Suprapubic skin (tissue), 4 donors: ENCODE measurements around the gene CLMP. TPM values are rescaled to one million over a fixed set of nuclear protein-coding genes. Genes with fewer than 3 reads are reported as not detected.
"Not testable (repeated sequence)": the region's sequence is repeated elsewhere in the genome, so short reads cannot be mapped to it uniquely, and the experiment has no call there.

Source experiments
- DNase-seq, 2 donors: peaks; one replicate each; pipeline ENCODE4 v3.0.0-alpha.2; 2019; ENCODE audit warnings: low spot score in 2 of 2
- H3K27ac ChIP-seq: fragments of 200-600 bp; sonication (generic); one replicate; pipeline ENCODE4 v1.5.1; 2019
- H3K27me3 ChIP-seq: fragments of 200-600 bp; sonication (generic); one replicate; pipeline ENCODE4 v1.5.1; 2019
- H3K36me3 ChIP-seq: fragments of 200-600 bp; sonication (generic); one replicate; pipeline ENCODE4 v1.5.1; 2019
- H3K4me1 ChIP-seq: fragments of 200-600 bp; sonication (generic); one replicate; pipeline ENCODE4 v1.5.1; 2019
- H3K4me3 ChIP-seq: fragments of 200-600 bp; sonication (generic); one replicate; pipeline ENCODE4 v1.5.1; 2019; ENCODE audit warnings: mild to moderate bottlenecking
- H3K9me3 ChIP-seq: fragments of 200-600 bp; sonication (generic); one replicate; pipeline ENCODE4 v1.5.1; 2019
- CTCF ChIP-seq, 2 donors: fragments of 200-600 bp in 1 of 2; fragments of 450-650 bp in 1 of 2; sonication (generic) in 1 of 2; IDR thresholded peaks; one replicate each; pipeline ENCODE4 v1.5.1; 2016 to 2019; ENCODE audit warnings: antibody characterized with exemption in 2 of 2, mild to moderate bottlenecking in 1 of 2, moderate library complexity in 1 of 2
- EP300 ChIP-seq: sonication (generic); formaldehyde crosslinking; IDR thresholded peaks from one replicate; pipeline ENCODE4 v1.6.1; 2017; ENCODE audit warnings: antibody characterized with exemption
- POLR2A ChIP-seq, 2 donors: fragments of 450-650 bp; IDR thresholded peaks; one replicate each; pipeline ENCODE4 v1.6.1; 2017; ENCODE audit warnings: antibody characterized with exemption in 2 of 2, mild to moderate bottlenecking in 2 of 2, moderate library complexity in 2 of 2
- POLR2AphosphoS5 ChIP-seq, 3 donors: sonication (generic); formaldehyde crosslinking; IDR thresholded peaks; one replicate each; pipeline ENCODE4 v1.6.1; 2017; ENCODE audit warnings: antibody characterized with exemption in 3 of 3
- WGBS: methylation state at CpG from one replicate; pipeline ENCODE4 v1.1.5; 2018; 5-methylcytosine and 5-hydroxymethylcytosine counted together
- total RNA-seq, 4 donors: library from RNA; depleted of rRNA; stranded (reverse); fragments of >200 nt; gene quantifications; one replicate each; pipeline ENCODE4 v1.1.0, GENCODE V29; 2016

The CLMP gene
- total RNA-seq, 4 donors from 2014 or later = 17.5 to 26.9 (median 19.9) TPM

DNA sequence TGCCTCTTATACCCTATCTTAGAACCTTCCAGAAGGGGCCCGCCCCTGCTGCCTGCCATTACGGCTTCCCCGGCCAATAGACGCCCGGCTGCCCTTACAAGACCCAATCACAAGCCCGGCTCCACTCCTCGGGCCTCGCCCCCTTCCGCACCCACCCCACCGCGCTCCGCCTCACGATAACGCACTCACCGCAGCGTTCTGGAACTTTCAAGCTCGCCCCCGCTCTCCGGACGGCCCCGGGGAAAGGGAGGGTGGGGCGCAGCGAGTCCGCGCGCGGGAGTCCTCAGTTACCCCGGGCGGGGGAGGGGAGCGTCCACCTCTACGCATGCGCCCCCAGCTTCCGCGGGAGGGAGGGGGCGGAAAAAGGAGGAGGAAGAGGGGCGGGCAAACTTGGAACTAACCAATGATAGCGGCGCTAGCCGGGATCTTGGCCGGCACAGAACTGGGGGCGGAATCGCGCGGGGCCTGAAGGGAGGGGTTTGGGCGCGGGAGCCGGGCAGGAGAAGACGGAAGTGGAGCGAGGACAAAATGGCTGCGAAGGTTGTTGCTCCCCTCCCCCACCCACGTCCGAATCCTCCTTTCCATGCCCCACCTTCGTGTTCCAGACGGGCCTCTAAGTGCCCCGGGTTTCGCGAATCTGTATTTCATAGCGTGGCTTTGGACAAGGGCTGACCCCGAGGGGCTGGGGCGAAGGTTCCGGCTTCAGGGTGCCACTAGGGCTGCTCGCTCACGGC lies 132.7 kb downstream of the CLMP start:
- peaks cover 57% of the 10 kb centered on the region for H3K4me1 ChIP-seq
- DNase-seq = peak; percentile 100
- peaks cover 34% of the 10 kb centered on the region for H3K36me3 ChIP-seq
- no peaks in the 10 kb centered on the region for H3K9me3 ChIP-seq
- H3K27ac ChIP-seq = peak overlapping the region; percentile 100
- peak overlapping the region; percentile 65 for H3K4me3 ChIP-seq
- WGBS = under 1% methylated on average over 48 of the region's 63 CpGs
- peak in 2 of 3 donors; percentile 24 to 83 for TF ChIP-seq POLR2AphosphoS5 (IDR thresholded peaks at IDR 0.05)
- peak; percentile 10 to 25 for TF ChIP-seq POLR2A (IDR thresholded peaks at IDR 0.05)
- no peak for TF ChIP-seq CTCF (IDR thresholded peaks at IDR 0.05)
- H3K27me3 ChIP-seq = no peaks in the 10 kb centered on the region

- TF ChIP-seq POLR2AphosphoS5 (IDR thresholded peaks at IDR 0.05) (peak; percentile 8 to 63 (median 27)), POLR2A (IDR thresholded peaks at IDR 0.05) (peak; percentile 56 to 98), EP300 (no peak)
- Histone ChIP-seq H3K4me3 (peak within 1 kb of the TSS; percentile 65), H3K9me3 (no peaks in the 10 kb centered on the region), H3K4me1 (peaks cover 64% of the 10 kb centered on the region), H3K36me3 (peaks cover 41% of the 10 kb centered on the region), H3K27ac (peak within 1 kb of the TSS; percentile 100), H3K27me3 (no peaks in the 10 kb centered on the region)
- peak; percentile 88 to 92 for DNase-seq
- WGBS = 0% methylated on average over 26 of the region's 45 CpGs
These were observed 133.5 kb downstream of the CLMP start, which contains the start of gene HSPA8 for GRCh38 chr11:123061403-123062157. HSPA8 (minus strand) TSS chr11:123062136; CDS start chr11:123061324, 812 bp downstream.

GRCh38 chr11:123060277-123061000 lies 134.6 kb downstream of the CLMP start:
- Histone ChIP-seq H3K9me3 (no peaks in the 10 kb centered on the region), H3K4me3 (peak overlapping the region; percentile 65), H3K27me3 (no peaks in the 10 kb centered on the region), H3K27ac (no peak overlapping the region), H3K36me3 (peaks cover 52% of the 10 kb centered on the region), H3K4me1 (peaks cover 68% of the 10 kb centered on the region)
- TF ChIP-seq CTCF (IDR thresholded peaks at IDR 0.05) (no peak), POLR2AphosphoS5 (IDR thresholded peaks at IDR 0.05) (no peak), POLR2A (IDR thresholded peaks at IDR 0.05) (no peak), EP300 (no peak)
- no peak for DNase-seq
- 5% methylated on average over 5 of the region's 8 CpGs for WGBS

DNA sequence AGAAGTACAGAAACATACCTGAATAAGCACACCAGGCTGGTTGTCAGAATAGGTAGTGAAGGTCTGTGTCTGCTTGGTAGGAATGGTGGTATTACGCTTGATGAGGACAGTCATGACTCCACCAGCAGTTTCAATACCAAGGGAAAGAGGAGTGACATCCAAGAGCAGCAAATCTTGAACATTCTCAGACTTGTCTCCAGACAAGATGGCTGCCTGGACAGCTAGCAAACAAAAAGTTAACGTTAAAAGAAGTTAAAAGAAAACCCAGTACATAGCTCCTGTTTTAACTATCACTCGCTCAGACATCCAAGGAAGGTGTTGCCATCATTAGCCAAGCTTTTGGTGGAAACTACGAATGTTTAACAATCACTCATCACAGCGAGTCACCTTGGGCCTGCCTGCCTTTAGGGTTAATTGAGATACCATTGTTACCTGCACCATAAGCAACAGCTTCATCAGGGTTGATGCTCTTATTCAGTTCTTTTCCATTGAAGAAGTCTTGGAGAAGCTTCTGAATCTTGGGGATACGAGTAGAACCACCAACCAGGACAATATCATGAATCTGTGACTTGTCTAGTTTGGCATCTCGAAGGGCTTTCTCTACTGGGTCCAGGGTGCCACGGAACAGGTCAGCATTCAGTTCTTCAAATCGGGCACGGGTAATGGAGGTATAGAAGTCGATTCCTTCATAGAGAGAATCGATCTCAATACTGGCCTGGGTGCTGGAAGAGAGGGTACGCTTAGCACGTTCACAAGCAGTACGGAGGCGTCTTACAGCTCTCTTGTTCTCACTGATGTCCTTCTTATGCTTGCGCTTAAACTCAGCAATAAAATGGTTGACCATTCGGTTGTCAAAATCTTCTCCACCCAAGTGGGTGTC lies 135.8 kb downstream of the CLMP start:
- not testable (repeated sequence) for H3K9me3 ChIP-seq, H3K27me3 ChIP-seq
- Histone ChIP-seq H3K27ac (peak overlapping the region; percentile 17), H3K4me3 (peak overlapping the region; percentile 65), H3K36me3 (peaks cover 57% of the 10 kb centered on the region), H3K4me1 (peaks cover 59% of the 10 kb centered on the region)
- WGBS = 42% methylated on average over 18 of the region's 18 CpGs
- DNase-seq = peak in 1 of 2 donors; percentile 8

DNA sequence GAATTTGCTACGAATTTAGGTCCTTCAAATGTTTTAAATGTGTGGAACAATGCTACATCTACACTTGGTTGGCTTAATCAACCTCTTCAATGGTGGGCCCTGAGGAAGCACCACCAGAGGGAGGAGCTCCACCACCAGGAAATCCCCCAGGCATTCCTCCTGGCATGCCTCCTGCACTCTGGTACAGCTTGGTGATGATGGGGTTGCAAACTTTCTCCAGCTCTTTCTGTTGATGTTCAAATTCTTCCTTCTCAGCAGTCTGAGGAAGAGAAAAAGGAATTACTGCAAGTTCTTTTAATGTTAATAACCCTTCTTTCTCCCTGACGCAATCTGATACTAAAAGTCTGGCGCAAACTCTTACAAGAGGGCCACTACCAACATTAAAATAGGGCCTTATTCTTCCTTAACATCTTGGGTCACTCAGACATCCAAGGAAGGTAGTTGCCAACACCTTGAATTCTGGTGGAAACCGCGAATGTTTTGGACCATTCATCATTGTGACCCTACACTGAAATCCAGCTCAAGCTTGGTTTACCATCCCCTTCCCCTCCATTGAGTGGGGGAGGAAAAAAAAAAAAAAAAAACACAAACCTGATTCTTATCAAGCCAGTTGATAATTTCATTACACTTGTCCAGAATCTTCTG lies 137.3 kb downstream of the CLMP start:
- Histone ChIP-seq H3K36me3 (peaks cover 63% of the 10 kb centered on the region), H3K9me3 (no peaks in the 10 kb centered on the region), H3K27me3 (no peaks in the 10 kb centered on the region), H3K27ac (no peak overlapping the region), H3K4me3 (peak overlapping the region; percentile 0), H3K4me1 (peaks cover 49% of the 10 kb centered on the region)
- 71% methylated on average over 5 of the region's 5 CpGs for WGBS
- DNase-seq = no peak
- TF ChIP-seq CTCF (IDR thresholded peaks at IDR 0.05) (no peak), POLR2A (IDR thresholded peaks at IDR 0.05) (no peak), POLR2AphosphoS5 (IDR thresholded peaks at IDR 0.05) (no peak), EP300 (no peak)
